HEK293 (cell line): ENCODE measurements around the gene PIK3C2B.

Experiments used
- CTCF ChIA-PET: fragments of 350-600 bp; formaldehyde crosslinking; extraction: SDS; loops from one replicate; lab custom pipeline; 2021; ENCODE audit warnings: antibody characterized with exemption; lab: Yijun Ruan, JAX
- POLR2A ChIA-PET: fragments of 300-600 bp; formaldehyde crosslinking; extraction: SDS; loops from one replicate; lab custom pipeline; 2020; ENCODE audit warnings: antibody characterized with exemption, inconsistent platforms; lab: Yijun Ruan, JAX
- H3K27ac ChIP-seq: fragments of 200-500 bp; sonication (Bioruptor generic); 2 replicates; pipeline ENCODE4 v1.5.1; 2014; ENCODE audit warnings: low read depth, low read length, control low read depth, inconsistent platforms; ENCODE audit errors: extremely low read depth
- H3K36me3 ChIP-seq, 2 experiments: fragments of 200-500 bp in 1 of 2; sonication (Bioruptor generic) in 1 of 2; 1 replicate in 1 of 2; 2 replicates in 1 of 2; pipeline ENCODE4 v1.5.1; 2014 to 2017; ENCODE audit warnings: inconsistent platforms in 2 of 2, low read length in 2 of 2; ENCODE audit not compliant: control insufficient read depth in 2 of 2, insufficient read depth in 1 of 2
- H3K4me1 ChIP-seq: fragments of 200-500 bp; sonication (Bioruptor generic); 2 replicates; pipeline ENCODE4 v1.5.1; 2014; ENCODE audit warnings: mild to moderate bottlenecking, low read length, inconsistent platforms; ENCODE audit not compliant: control insufficient read depth, insufficient read depth
- H3K4me3 ChIP-seq: 2 replicates; pipeline ENCODE4 v1.5.1; 2011; ENCODE audit warnings: low read depth, mild to moderate bottlenecking, control low read depth, low read length, moderate library complexity
- H3K9me3 ChIP-seq: fragments of 200-500 bp; sonication (Bioruptor generic); 2 replicates; pipeline ENCODE4 v1.5.1; 2014; ENCODE audit warnings: low read depth, low read length, inconsistent platforms; ENCODE audit not compliant: control insufficient read depth, insufficient read depth
- KLF16 ChIP-seq: fragments of 450-650 bp; formaldehyde crosslinking; IDR thresholded peaks from 2 replicates; pipeline ENCODE4 v1.5.1; 2017; ENCODE audit warnings: missing biosample characterization, missing genetic modification characterization
- PRDM1 ChIP-seq: fragments of 450-650 bp; formaldehyde crosslinking; IDR thresholded peaks from 2 replicates; pipeline ENCODE4; 2016; ENCODE audit warnings: missing biosample characterization, missing genetic modification characterization
- RBAK ChIP-seq: fragments of 450-650 bp; formaldehyde crosslinking; IDR thresholded peaks from 2 replicates; pipeline ENCODE4 v1.5.1; 2016; ENCODE audit warnings: missing biosample characterization, missing genetic modification characterization
- SCRT1 ChIP-seq: fragments of 450-650 bp; formaldehyde crosslinking; IDR thresholded peaks from 2 replicates; pipeline ENCODE4 v1.5.1; 2016; ENCODE audit warnings: missing biosample characterization, missing genetic modification characterization, borderline replicate concordance
- ZBTB1 ChIP-seq: fragments of 450-650 bp; formaldehyde crosslinking; IDR thresholded peaks from 2 replicates; pipeline ENCODE4 v1.5.1; 2016; ENCODE audit warnings: missing biosample characterization, missing genetic modification characterization
- ZFP41 ChIP-seq: fragments of 450-650 bp; formaldehyde crosslinking; IDR thresholded peaks from 2 replicates; pipeline ENCODE4 v1.5.1; 2016; ENCODE audit warnings: missing biosample characterization, missing genetic modification characterization, borderline replicate concordance
- ZFP69B ChIP-seq: fragments of 450-650 bp; formaldehyde crosslinking; IDR thresholded peaks from 2 replicates; pipeline ENCODE4 v1.5.1; 2016; ENCODE audit warnings: missing biosample characterization, missing genetic modification characterization
- ZNF146 ChIP-seq: fragments of 450-650 bp; formaldehyde crosslinking; IDR thresholded peaks from 2 replicates; pipeline ENCODE4 v1.5.1; 2016; ENCODE audit warnings: missing biosample characterization, missing genetic modification characterization
- ZNF155 ChIP-seq: fragments of 450-650 bp; formaldehyde crosslinking; IDR thresholded peaks from 2 replicates; pipeline ENCODE4 v1.5.1; 2016; ENCODE audit warnings: missing biosample characterization, missing genetic modification characterization
- ZNF19 ChIP-seq: fragments of 450-650 bp; formaldehyde crosslinking; IDR thresholded peaks from 2 replicates; pipeline ENCODE4; 2016; ENCODE audit warnings: missing biosample characterization, missing genetic modification characterization, low read depth
- ZNF248 ChIP-seq: fragments of 450-650 bp; formaldehyde crosslinking; IDR thresholded peaks from 2 replicates; pipeline ENCODE4 v1.5.1; 2017; ENCODE audit warnings: missing biosample characterization, missing genetic modification characterization
- ZNF324 ChIP-seq: fragments of 450-650 bp; formaldehyde crosslinking; IDR thresholded peaks from 2 replicates; pipeline ENCODE4 v1.5.1; 2016; ENCODE audit warnings: missing biosample characterization, missing genetic modification characterization
- ZNF335 ChIP-seq: fragments of 450-650 bp; formaldehyde crosslinking; conservative IDR thresholded peaks from 2 replicates; pipeline ENCODE4 v1.5.1; 2016; ENCODE audit warnings: missing biosample characterization, missing genetic modification characterization
- ZNF341 ChIP-seq: fragments of 450-650 bp; formaldehyde crosslinking; IDR thresholded peaks from 2 replicates; pipeline ENCODE4; 2016; ENCODE audit warnings: low read depth, missing biosample characterization, missing genetic modification characterization
- ZNF366 ChIP-seq: fragments of 450-650 bp; formaldehyde crosslinking; conservative IDR thresholded peaks from 2 replicates; pipeline ENCODE4 v1.5.1; 2016; ENCODE audit warnings: missing biosample characterization, missing genetic modification characterization
- ZNF514 ChIP-seq: fragments of 450-650 bp; formaldehyde crosslinking; IDR thresholded peaks from 2 replicates; pipeline ENCODE4 v1.5.1; 2016; ENCODE audit warnings: missing biosample characterization, missing genetic modification characterization
- ZNF548 ChIP-seq: fragments of 450-650 bp; formaldehyde crosslinking; IDR thresholded peaks from 2 replicates; pipeline ENCODE4 v1.5.1; 2016; ENCODE audit warnings: missing biosample characterization, missing genetic modification characterization
- ZNF600 ChIP-seq: fragments of 450-650 bp; formaldehyde crosslinking; IDR thresholded peaks from 2 replicates; pipeline ENCODE4 v1.5.1; 2016; ENCODE audit warnings: missing biosample characterization, missing genetic modification characterization
- ZNF626 ChIP-seq: fragments of 450-650 bp; sonication (Bioruptor Pico); formaldehyde crosslinking; IDR thresholded peaks from 2 replicates; pipeline ENCODE4 v1.5.1; 2018; ENCODE audit warnings: missing biosample characterization, missing genetic modification characterization, inconsistent platforms
- ZNF658 ChIP-seq: fragments of 450-650 bp; formaldehyde crosslinking; IDR thresholded peaks from 2 replicates; pipeline ENCODE4; 2016; ENCODE audit warnings: missing biosample characterization, missing genetic modification characterization
- ZNF660 ChIP-seq: fragments of 450-650 bp; IDR thresholded peaks from 2 replicates; pipeline ENCODE4 v1.5.1; 2018; ENCODE audit warnings: missing biosample characterization, mild to moderate bottlenecking, missing genetic modification characterization
- ZNF664 ChIP-seq: fragments of 450-650 bp; formaldehyde crosslinking; IDR thresholded peaks from 2 replicates; pipeline ENCODE4 v1.5.1; 2016; ENCODE audit warnings: missing biosample characterization, missing genetic modification characterization
- ZNF830 ChIP-seq: fragments of 450-650 bp; IDR thresholded peaks from 2 replicates; pipeline ENCODE4 v1.5.0; 2018; ENCODE audit warnings: missing biosample characterization, missing genetic modification characterization, low read depth, mild to moderate bottlenecking, moderate library complexity
- TF ChIP-seq, protein P1 (sequence below): fragments of 450-650 bp; formaldehyde crosslinking; IDR thresholded peaks from 2 replicates; pipeline ENCODE4 v1.5.1; 2016; ENCODE audit warnings: missing biosample characterization, missing genetic modification characterization
- TF ChIP-seq, protein P2 (sequence below): fragments of 450-650 bp; formaldehyde crosslinking; IDR thresholded peaks from 2 replicates; pipeline ENCODE4 v1.5.1; 2016; ENCODE audit warnings: missing biosample characterization, missing genetic modification characterization
- TF ChIP-seq, protein P3 (sequence below): fragments of 450-650 bp; formaldehyde crosslinking; conservative IDR thresholded peaks from 2 replicates; pipeline ENCODE4 v1.5.1; 2016; ENCODE audit warnings: low read depth, missing biosample characterization, missing genetic modification characterization
- TF ChIP-seq, protein P4 (sequence below): fragments of 450-650 bp; formaldehyde crosslinking; IDR thresholded peaks from 2 replicates; pipeline ENCODE4 v1.5.1; 2016; ENCODE audit warnings: missing biosample characterization, missing genetic modification characterization

PIK3C2B gene

DNA sequence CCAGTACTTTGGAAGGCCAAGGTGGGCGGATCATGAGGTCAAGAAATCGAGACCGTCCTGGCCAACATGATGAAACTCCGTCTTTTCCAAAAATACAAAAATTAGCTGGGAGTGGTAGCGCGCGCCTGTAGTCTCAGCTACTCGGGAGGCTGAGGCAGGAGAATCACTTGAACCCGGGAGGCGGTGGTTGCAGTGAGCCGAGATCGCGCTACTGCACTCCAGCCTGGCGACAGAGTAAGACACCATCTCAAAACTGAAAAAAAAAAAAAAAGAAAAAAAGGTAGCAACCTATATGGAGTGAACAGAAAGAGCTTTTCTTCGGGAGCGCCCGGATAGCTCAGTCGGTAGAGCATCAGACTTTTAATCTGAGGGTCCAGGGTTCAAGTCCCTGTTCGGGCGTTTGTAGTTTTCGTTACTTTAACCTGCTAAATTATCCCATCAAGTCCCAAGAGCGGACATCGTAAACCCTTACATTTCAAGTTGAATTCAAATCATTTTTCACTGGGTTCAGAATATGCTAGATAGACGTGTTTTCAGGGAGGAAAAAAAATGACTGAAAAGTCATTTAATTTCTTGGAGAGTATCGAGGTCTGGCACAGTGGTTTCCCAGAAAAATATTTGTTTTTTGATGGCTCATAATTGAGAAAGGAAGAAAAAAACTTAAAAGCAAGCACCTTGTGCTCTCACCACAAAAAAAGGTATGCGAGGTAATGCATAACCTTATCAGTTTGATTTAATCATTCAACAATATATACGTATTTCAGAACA, 11.8 kb upstream of the PIK3C2B start (continued):
- TF ChIP-seq, protein P1, sequence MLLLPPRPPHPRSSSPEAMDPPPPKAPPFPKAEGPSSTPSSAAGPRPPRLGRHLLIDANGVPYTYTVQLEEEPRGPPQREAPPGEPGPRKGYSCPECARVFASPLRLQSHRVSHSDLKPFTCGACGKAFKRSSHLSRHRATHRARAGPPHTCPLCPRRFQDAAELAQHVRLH (tag by site-specific recombination): peak; percentile 91
- peak; percentile 33; the same call in 1 of the 2 replicates for TF ChIP-seq ZNF146 (tag by site-specific recombination)
- TF ChIP-seq ZNF830 (tag by site-specific recombination): no peak
- TF ChIP-seq, protein P2, sequence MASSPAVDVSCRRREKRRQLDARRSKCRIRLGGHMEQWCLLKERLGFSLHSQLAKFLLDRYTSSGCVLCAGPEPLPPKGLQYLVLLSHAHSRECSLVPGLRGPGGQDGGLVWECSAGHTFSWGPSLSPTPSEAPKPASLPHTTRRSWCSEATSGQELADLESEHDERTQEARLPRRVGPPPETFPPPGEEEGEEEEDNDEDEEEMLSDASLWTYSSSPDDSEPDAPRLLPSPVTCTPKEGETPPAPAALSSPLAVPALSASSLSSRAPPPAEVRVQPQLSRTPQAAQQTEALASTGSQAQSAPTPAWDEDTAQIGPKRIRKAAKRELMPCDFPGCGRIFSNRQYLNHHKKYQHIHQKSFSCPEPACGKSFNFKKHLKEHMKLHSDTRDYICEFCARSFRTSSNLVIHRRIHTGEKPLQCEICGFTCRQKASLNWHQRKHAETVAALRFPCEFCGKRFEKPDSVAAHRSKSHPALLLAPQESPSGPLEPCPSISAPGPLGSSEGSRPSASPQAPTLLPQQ (tag by site-specific recombination): peak; percentile 31; the same call in 1 of the 2 replicates
- TF ChIP-seq ZNF600 (tag by site-specific recombination): no peak; the same call in none of the 2 replicates
- peak; percentile 19; the same call in 1 of the 2 replicates for TF ChIP-seq ZNF548 (tag by site-specific recombination)
- 0 out of 2 replicates have a peak, but pooled peaks have one; percentile 13 for TF ChIP-seq ZNF626 (tag by site-specific recombination)
- TF ChIP-seq ZNF19 (tag by site-specific recombination): no peak
- TF ChIP-seq ZNF155 (tag by site-specific recombination): no peak
- TF ChIP-seq ZNF335 (tag by site-specific recombination): peak; percentile 99
- TF ChIP-seq ZFP41 (tag by site-specific recombination): peak; percentile 32; the same call in 1 of the 2 replicates
- TF ChIP-seq ZNF660 (tag by site-specific recombination): peak; percentile 83
- TF ChIP-seq ZNF324 (tag by site-specific recombination): peak; percentile 80
- no peak for TF ChIP-seq RBAK (tag by site-specific recombination)
- no peak; the same call in 1 of the 2 replicates for TF ChIP-seq ZBTB1
- TF ChIP-seq KLF16: peak; percentile 84; the same call in 1 of the 2 replicates
- TF ChIP-seq PRDM1 (tag by site-specific recombination): no peak
- TF ChIP-seq ZFP69B (tag by site-specific recombination): peak; percentile 49
- no peak for TF ChIP-seq SCRT1
- TF ChIP-seq ZNF248 (tag by site-specific recombination): no peak
- TF ChIP-seq ZNF341: no peak
- TF ChIP-seq ZNF658 (tag by site-specific recombination): no peak

DNA sequence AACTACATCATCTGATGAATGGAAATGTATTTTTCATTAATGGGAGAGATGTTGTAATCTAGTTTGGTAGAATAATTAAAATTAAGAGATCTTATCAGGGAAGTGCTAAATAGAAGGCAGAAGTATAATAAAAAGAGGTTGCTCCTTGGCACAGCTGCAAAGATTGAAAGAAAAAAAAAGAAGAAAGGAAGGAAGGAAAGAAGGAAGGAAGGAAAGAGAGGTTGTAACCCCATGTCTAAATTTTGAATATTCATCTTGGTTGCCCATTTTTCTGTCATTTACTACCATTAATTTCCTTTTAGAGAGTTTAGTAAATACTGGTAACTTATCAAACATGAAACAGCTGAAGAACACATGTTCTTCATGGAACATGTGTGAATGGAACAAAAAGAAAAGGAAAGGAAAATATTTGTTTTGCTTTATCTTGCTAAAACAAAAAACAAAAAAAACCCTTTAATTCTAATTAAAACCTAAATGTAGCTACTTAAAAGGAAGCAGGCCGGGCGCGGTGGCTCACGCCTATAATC, 11.1 kb upstream of the PIK3C2B start:
- H3K27ac ChIP-seq: 0 out of 2 replicates have a peak overlapping the region, but pooled peaks have one; percentile 16
- ChIA-PET POLR2A (interaction anchor here (0.7 to 4.1 kb wide), 7 partner anchors 11 to 128 kb away, joined by 3 to 64 read pairs (median 5); partner anchors contain the start of genes MDM4 and PIK3C2B), CTCF (interaction anchor here (0.7 to 19.1 kb wide), 10 partner anchors 12 to 978 kb away, joined by 3 to 314 read pairs (median 6); partner anchors contain the start of gene PIK3C2B)
- TF ChIP-seq ZNF155 (tag by site-specific recombination) (no peak), ZBTB1 (no peak), ZNF366 (tag by site-specific recombination) (peak; percentile 70; the same call in 1 of the 2 replicates), ZNF514 (no peak), ZNF664 (peak; percentile 46; the same call in 1 of the 2 replicates), ZNF19 (tag by site-specific recombination) (no peak), ZNF324 (tag by site-specific recombination) (no peak)
- TF ChIP-seq, protein P2 (tag by site-specific recombination): no peak
- TF ChIP-seq, protein P3, sequence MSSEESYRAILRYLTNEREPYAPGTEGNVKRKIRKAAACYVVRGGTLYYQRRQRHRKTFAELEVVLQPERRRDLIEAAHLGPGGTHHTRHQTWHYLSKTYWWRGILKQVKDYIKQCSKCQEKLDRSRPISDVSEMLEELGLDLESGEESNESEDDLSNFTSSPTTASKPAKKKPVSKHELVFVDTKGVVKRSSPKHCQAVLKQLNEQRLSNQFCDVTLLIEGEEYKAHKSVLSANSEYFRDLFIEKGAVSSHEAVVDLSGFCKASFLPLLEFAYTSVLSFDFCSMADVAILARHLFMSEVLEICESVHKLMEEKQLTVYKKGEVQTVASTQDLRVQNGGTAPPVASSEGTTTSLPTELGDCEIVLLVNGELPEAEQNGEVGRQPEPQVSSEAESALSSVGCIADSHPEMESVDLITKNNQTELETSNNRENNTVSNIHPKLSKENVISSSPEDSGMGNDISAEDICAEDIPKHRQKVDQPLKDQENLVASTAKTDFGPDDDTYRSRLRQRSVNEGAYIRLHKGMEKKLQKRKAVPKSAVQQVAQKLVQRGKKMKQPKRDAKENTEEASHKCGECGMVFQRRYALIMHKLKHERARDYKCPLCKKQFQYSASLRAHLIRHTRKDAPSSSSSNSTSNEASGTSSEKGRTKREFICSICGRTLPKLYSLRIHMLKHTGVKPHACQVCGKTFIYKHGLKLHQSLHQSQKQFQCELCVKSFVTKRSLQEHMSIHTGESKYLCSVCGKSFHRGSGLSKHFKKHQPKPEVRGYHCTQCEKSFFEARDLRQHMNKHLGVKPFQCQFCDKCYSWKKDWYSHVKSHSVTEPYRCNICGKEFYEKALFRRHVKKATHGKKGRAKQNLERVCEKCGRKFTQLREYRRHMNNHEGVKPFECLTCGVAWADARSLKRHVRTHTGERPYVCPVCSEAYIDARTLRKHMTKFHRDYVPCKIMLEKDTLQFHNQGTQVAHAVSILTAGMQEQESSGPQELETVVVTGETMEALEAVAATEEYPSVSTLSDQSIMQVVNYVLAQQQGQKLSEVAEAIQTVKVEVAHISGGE: 0 out of 2 replicates have a peak, but pooled peaks have one; percentile 4
- TF ChIP-seq, protein P4, sequence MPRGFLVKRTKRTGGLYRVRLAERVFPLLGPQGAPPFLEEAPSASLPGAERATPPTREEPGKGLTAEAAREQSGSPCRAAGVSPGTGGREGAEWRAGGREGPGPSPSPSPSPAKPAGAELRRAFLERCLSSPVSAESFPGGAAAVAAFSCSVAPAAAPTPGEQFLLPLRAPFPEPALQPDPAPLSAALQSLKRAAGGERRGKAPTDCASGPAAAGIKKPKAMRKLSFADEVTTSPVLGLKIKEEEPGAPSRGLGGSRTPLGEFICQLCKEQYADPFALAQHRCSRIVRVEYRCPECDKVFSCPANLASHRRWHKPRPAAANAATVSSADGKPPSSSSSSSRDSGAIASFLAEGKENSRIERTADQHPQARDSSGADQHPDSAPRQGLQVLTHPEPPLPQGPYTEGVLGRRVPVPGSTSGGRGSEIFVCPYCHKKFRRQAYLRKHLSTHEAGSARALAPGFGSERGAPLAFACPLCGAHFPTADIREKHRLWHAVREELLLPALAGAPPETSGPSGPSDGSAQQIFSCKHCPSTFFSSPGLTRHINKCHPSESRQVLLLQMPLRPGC (tag by site-specific recombination): no peak

More for the DNA sequence above, 11.1 kb upstream of the PIK3C2B start:
- Histone ChIP-seq H3K36me3 (no peaks in the 10 kb centered on the region), H3K9me3 (no peaks in the 10 kb centered on the region), H3K4me1 (no peaks in the 10 kb centered on the region), H3K4me3 (peak overlapping the region; percentile 48)
